Measurements from ENCODE around the gene SRSF7.

DNA sequence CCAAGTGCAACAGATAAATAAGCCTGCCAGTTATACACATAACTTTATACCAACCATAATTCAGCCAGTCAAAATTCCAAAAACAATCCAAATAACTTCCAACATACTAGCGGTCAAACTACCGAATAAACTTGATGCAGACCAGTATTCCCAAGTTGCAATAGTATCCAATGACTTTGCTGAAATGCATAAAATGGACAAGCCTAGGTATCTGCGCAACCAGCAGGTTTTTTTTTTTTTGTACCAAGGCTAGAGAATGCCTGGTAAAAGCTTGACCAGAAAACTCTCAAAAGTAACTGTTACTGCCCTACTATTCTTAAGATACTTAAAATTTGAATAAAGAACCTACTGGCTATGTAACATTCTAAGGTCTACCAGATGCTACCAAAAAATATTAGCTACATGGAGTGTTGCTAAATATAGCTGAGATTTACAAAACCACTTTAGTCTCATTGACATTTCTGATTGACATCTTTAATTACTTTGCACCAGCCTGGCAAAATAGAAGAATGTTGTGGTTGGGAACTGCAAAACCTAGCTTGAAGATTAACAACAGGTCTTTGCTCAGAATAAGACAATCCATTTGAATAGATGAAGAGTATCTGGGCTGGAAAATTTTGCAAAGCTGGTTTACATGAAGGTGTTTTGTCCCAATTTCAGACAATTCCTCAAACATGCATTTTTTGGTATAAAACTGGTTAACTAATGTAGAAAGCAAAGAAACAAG, 7.3 kb downstream of the SRSF7 start:
- TF ChIP-seq POLR2A (IDR thresholded peaks at IDR 0.05), result no peak
- TF ChIP-seq, protein P1, sequence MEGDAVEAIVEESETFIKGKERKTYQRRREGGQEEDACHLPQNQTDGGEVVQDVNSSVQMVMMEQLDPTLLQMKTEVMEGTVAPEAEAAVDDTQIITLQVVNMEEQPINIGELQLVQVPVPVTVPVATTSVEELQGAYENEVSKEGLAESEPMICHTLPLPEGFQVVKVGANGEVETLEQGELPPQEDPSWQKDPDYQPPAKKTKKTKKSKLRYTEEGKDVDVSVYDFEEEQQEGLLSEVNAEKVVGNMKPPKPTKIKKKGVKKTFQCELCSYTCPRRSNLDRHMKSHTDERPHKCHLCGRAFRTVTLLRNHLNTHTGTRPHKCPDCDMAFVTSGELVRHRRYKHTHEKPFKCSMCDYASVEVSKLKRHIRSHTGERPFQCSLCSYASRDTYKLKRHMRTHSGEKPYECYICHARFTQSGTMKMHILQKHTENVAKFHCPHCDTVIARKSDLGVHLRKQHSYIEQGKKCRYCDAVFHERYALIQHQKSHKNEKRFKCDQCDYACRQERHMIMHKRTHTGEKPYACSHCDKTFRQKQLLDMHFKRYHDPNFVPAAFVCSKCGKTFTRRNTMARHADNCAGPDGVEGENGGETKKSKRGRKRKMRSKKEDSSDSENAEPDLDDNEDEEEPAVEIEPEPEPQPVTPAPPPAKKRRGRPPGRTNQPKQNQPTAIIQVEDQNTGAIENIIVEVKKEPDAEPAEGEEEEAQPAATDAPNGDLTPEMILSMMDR (IDR thresholded peaks at IDR 0.05), result no peak
